Measurements from ENCODE around the gene PHACTR4.

PHACTR4 gene

GRCh38 chr1:28417926-28418637 lies 48.5 kb downstream of the PHACTR4 start:
- H3K79me1 ChIP-seq (ENCODE audit: low read length), result peaks cover 3% of the 10 kb centered on the region
- no peak overlapping the region for H4K8ac ChIP-seq (ENCODE audit: low read depth, low read length)
- no CpG with 5 or more reads among the region's 4 CpGs for WGBS (ENCODE audit: extremely low coverage, insufficient coverage, low lambda C conversion rate)
- no peak overlapping the region for H3K56ac ChIP-seq (ENCODE audit: low read length)
- no peaks in the 10 kb centered on the region for H3K36me3 ChIP-seq (ENCODE audit: control insufficient read depth, insufficient read depth, low read length)
- no peak overlapping the region for H2AK5ac ChIP-seq (ENCODE audit: low read length)
- no peak overlapping the region for H2BK15ac ChIP-seq (replicated peaks; ENCODE audit: low read depth)
- no peak overlapping the region for H3K23ac ChIP-seq (ENCODE audit: low read length)
- H3K4me1 ChIP-seq (ENCODE audit: control insufficient read depth, low read depth, low read length), result no peaks in the 10 kb centered on the region
- no peaks in the 10 kb centered on the region for H3K27me3 ChIP-seq (ENCODE audit: insufficient read depth, low read length, poor library complexity)
- H4K5ac ChIP-seq (ENCODE audit: low read length), result no peak overlapping the region
- H3K4ac ChIP-seq (ENCODE audit: low read depth, low read length), result no peak overlapping the region
- no peak overlapping the region for H3K18ac ChIP-seq (ENCODE audit: low read length)
- H3K4me3 ChIP-seq (ENCODE audit: low read length), result no peak overlapping the region
- no peaks in the 10 kb centered on the region for H3K79me2 ChIP-seq (ENCODE audit: control insufficient read depth, insufficient read depth, low read length)
- H2BK120ac ChIP-seq (ENCODE audit: low read depth, low read length), result no peak overlapping the region
- H3K4me2 ChIP-seq (ENCODE audit: low read length), result no peak overlapping the region
- H2BK5ac ChIP-seq (ENCODE audit: low read length), result no peak overlapping the region
- H3K27ac ChIP-seq (ENCODE audit: low read depth, low read length), result no peak overlapping the region
- no peak for DNase-seq
- no peak overlapping the region for H3K9ac ChIP-seq (ENCODE audit: low read length)

GRCh38 chr1:28421744-28422143 lies 52.2 kb downstream of the PHACTR4 start:
- H3K27me3 ChIP-seq (ENCODE audit: insufficient read depth, low read length, poor library complexity), result no peaks in the 10 kb centered on the region
- no peak overlapping the region for H4K5ac ChIP-seq (ENCODE audit: low read length)
- no peak overlapping the region for H3K4ac ChIP-seq (ENCODE audit: low read depth, low read length)
- no peak overlapping the region for H2BK5ac ChIP-seq (ENCODE audit: low read length)
- no peak overlapping the region for H3K18ac ChIP-seq (ENCODE audit: low read length)
- no peak overlapping the region for H2AK5ac ChIP-seq (ENCODE audit: low read length)
- H4K8ac ChIP-seq (ENCODE audit: low read depth, low read length), result no peak overlapping the region
- H3K23ac ChIP-seq (ENCODE audit: low read length), result no peak overlapping the region
- H3K4me1 ChIP-seq (ENCODE audit: control insufficient read depth, low read depth, low read length), result no peaks in the 10 kb centered on the region
- H3K9ac ChIP-seq (ENCODE audit: low read length), result no peak overlapping the region
- DNase-seq, result no peak
- no CpG with 5 or more reads among the region's 1 CpG for WGBS (ENCODE audit: extremely low coverage, insufficient coverage, low lambda C conversion rate)
- H3K36me3 ChIP-seq (ENCODE audit: control insufficient read depth, insufficient read depth, low read length), result no peaks in the 10 kb centered on the region
- no peak overlapping the region for H3K4me3 ChIP-seq (ENCODE audit: low read length)
- peaks cover 2% of the 10 kb centered on the region for H3K79me1 ChIP-seq (ENCODE audit: low read length)
- no peak overlapping the region for H2BK120ac ChIP-seq (ENCODE audit: low read depth, low read length)
- no peak overlapping the region for H2BK15ac ChIP-seq (replicated peaks; ENCODE audit: low read depth)
- no peak overlapping the region for H3K27ac ChIP-seq (ENCODE audit: low read depth, low read length)
- H3K4me2 ChIP-seq (ENCODE audit: low read length), result no peak overlapping the region
- H3K79me2 ChIP-seq (ENCODE audit: control insufficient read depth, insufficient read depth, low read length), result no peaks in the 10 kb centered on the region
- H3K56ac ChIP-seq (ENCODE audit: low read length), result no peak overlapping the region

- Histone ChIP-seq H3K9ac (ENCODE audit: low read length) (no peak overlapping the region), H3K36me3 (ENCODE audit: control insufficient read depth, insufficient read depth, low read length) (no peaks in the 10 kb centered on the region), H4K5ac (ENCODE audit: low read length) (no peak overlapping the region), H4K8ac (ENCODE audit: low read depth, low read length) (no peak overlapping the region), H3K4me1 (ENCODE audit: control insufficient read depth, low read depth, low read length) (no peaks in the 10 kb centered on the region), H3K23ac (ENCODE audit: low read length) (no peak overlapping the region), H3K4me2 (ENCODE audit: low read length) (no peak overlapping the region), H2BK15ac (replicated peaks; ENCODE audit: low read depth) (no peak overlapping the region), H3K27me3 (ENCODE audit: insufficient read depth, low read length, poor library complexity) (no peaks in the 10 kb centered on the region), H3K79me1 (ENCODE audit: low read length) (peaks cover 2% of the 10 kb centered on the region), H2BK5ac (ENCODE audit: low read length) (no peak overlapping the region), H3K4me3 (ENCODE audit: low read length) (no peak overlapping the region), H2AK5ac (ENCODE audit: low read length) (no peak overlapping the region), H3K18ac (ENCODE audit: low read length) (no peak overlapping the region), H3K4ac (ENCODE audit: low read depth, low read length) (no peak overlapping the region), H3K79me2 (ENCODE audit: control insufficient read depth, insufficient read depth, low read length) (no peaks in the 10 kb centered on the region), H3K56ac (ENCODE audit: low read length) (no peak overlapping the region), H2BK120ac (ENCODE audit: low read depth, low read length) (no peak overlapping the region), H3K27ac (ENCODE audit: low read depth, low read length) (no peak overlapping the region)
- no peak for DNase-seq
- WGBS (ENCODE audit: extremely low coverage, insufficient coverage, low lambda C conversion rate), result no CpG with 5 or more reads among the region's 1 CpG
Observed at GRCh38 chr1:28426831-28427230, 57.3 kb downstream of the PHACTR4 start.

- no peak for DNase-seq
- Histone ChIP-seq H3K27me3 (ENCODE audit: insufficient read depth, low read length, poor library complexity) (no peaks in the 10 kb centered on the region), H2AK5ac (ENCODE audit: low read length) (no peak overlapping the region), H4K5ac (ENCODE audit: low read length) (no peak overlapping the region), H3K4me3 (ENCODE audit: low read length) (no peak overlapping the region), H3K23ac (ENCODE audit: low read length) (no peak overlapping the region), H2BK120ac (ENCODE audit: low read depth, low read length) (no peak overlapping the region), H3K79me2 (ENCODE audit: control insufficient read depth, insufficient read depth, low read length) (no peaks in the 10 kb centered on the region), H2BK15ac (replicated peaks; ENCODE audit: low read depth) (no peak overlapping the region), H3K4me2 (ENCODE audit: low read length) (no peak overlapping the region), H3K4ac (ENCODE audit: low read depth, low read length) (no peak overlapping the region), H3K9ac (ENCODE audit: low read length) (no peak overlapping the region), H3K27ac (ENCODE audit: low read depth, low read length) (no peak overlapping the region), H3K56ac (ENCODE audit: low read length) (no peak overlapping the region), H2BK5ac (ENCODE audit: low read length) (no peak overlapping the region), H4K8ac (ENCODE audit: low read depth, low read length) (no peak overlapping the region), H3K79me1 (ENCODE audit: low read length) (peaks cover 1% of the 10 kb centered on the region), H3K36me3 (ENCODE audit: control insufficient read depth, insufficient read depth, low read length) (no peaks in the 10 kb centered on the region), H3K4me1 (ENCODE audit: control insufficient read depth, low read depth, low read length) (no peaks in the 10 kb centered on the region), H3K18ac (ENCODE audit: low read length) (no peak overlapping the region)
- no CpG with 5 or more reads among the region's 1 CpG for WGBS (ENCODE audit: extremely low coverage, insufficient coverage, low lambda C conversion rate)
Observed at GRCh38 chr1:28428012-28428411, 58.5 kb downstream of the PHACTR4 start.

- WGBS (ENCODE audit: extremely low coverage, insufficient coverage, low lambda C conversion rate), result no CpG with 5 or more reads among the region's 6 CpGs
- Histone ChIP-seq H3K4ac (ENCODE audit: low read depth, low read length) (no peak overlapping the region), H3K4me3 (ENCODE audit: low read length) (no peak overlapping the region)
Observed at GRCh38 chr1:28428990-28429520, 59.5 kb downstream of the PHACTR4 start.

More at GRCh38 chr1:28428990-28429520, 59.5 kb downstream of the PHACTR4 start:
- Histone ChIP-seq H4K5ac (ENCODE audit: low read length) (no peak overlapping the region), H3K27me3 (ENCODE audit: insufficient read depth, low read length, poor library complexity) (no peaks in the 10 kb centered on the region), H3K56ac (ENCODE audit: low read length) (no peak overlapping the region), H3K23ac (ENCODE audit: low read length) (no peak overlapping the region), H4K8ac (ENCODE audit: low read depth, low read length) (no peak overlapping the region), H3K9ac (ENCODE audit: low read length) (no peak overlapping the region), H2AK5ac (ENCODE audit: low read length) (no peak overlapping the region), H3K4me2 (ENCODE audit: low read length) (no peak overlapping the region), H3K79me1 (ENCODE audit: low read length) (no peaks in the 10 kb centered on the region), H3K18ac (ENCODE audit: low read length) (no peak overlapping the region), H3K4me1 (ENCODE audit: control insufficient read depth, low read depth, low read length) (no peaks in the 10 kb centered on the region), H3K79me2 (ENCODE audit: control insufficient read depth, insufficient read depth, low read length) (no peaks in the 10 kb centered on the region), H2BK5ac (ENCODE audit: low read length) (no peak overlapping the region), H2BK15ac (replicated peaks; ENCODE audit: low read depth) (no peak overlapping the region), H3K36me3 (ENCODE audit: control insufficient read depth, insufficient read depth, low read length) (no peaks in the 10 kb centered on the region), H2BK120ac (ENCODE audit: low read depth, low read length) (no peak overlapping the region), H3K27ac (ENCODE audit: low read depth, low read length) (no peak overlapping the region)
- DNase-seq, result no peak
